ENCODE results near the gene BUD31. TPM values are rescaled to one million over a fixed set of nuclear protein-coding genes. Genes with fewer than 3 reads are reported as not detected.
A peak's percentile ranks its signal among the peaks of the same experiment; 100 is the strongest.
"Not testable (repeated sequence)": the region's sequence is repeated elsewhere in the genome, so short reads cannot be mapped to it uniquely, and the experiment has no call there.

The BUD31 gene
- total RNA-seq, 1 donor from 2014 or later = 108 TPM

DNA sequence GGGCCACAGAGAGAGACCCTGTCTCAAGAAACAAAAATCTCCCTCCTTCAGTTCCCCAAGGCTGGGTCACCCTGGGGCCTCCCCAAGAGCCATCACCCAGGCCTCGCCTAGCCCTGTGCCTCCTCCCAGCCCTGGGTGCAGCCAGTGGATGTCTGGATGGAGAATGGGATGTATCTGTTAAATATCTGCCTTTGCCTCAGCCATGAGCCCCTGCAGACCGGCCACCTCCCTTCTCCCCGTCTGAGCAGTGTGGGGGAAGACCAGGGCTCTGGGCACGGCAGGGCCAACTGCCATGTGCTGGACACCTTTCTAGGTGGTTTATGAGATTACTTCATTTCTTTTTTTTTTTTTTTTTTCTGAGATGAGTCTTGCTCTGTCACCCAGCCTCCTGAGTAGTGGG is 24.2 kb upstream of the BUD31 start:
- peaks cover 2% of the 10 kb centered on the region for H3K36me3 Mint-ChIP-seq (ENCODE audit: low read depth)
- no peaks in the 10 kb centered on the region for H3K27me3 Mint-ChIP-seq (ENCODE audit: low read depth)
- H3K4me3 Mint-ChIP-seq = no peak overlapping the region
- no peak for DNase-seq (ENCODE audit: low read depth, low spot score)
- peaks cover 14% of the 10 kb centered on the region for H3K4me1 Mint-ChIP-seq
- H3K27ac Mint-ChIP-seq (ENCODE audit: unreplicated experiment) = no peak overlapping the region
- TF ChIP-seq, protein P1, sequence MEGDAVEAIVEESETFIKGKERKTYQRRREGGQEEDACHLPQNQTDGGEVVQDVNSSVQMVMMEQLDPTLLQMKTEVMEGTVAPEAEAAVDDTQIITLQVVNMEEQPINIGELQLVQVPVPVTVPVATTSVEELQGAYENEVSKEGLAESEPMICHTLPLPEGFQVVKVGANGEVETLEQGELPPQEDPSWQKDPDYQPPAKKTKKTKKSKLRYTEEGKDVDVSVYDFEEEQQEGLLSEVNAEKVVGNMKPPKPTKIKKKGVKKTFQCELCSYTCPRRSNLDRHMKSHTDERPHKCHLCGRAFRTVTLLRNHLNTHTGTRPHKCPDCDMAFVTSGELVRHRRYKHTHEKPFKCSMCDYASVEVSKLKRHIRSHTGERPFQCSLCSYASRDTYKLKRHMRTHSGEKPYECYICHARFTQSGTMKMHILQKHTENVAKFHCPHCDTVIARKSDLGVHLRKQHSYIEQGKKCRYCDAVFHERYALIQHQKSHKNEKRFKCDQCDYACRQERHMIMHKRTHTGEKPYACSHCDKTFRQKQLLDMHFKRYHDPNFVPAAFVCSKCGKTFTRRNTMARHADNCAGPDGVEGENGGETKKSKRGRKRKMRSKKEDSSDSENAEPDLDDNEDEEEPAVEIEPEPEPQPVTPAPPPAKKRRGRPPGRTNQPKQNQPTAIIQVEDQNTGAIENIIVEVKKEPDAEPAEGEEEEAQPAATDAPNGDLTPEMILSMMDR (conservative IDR thresholded peaks at IDR 0.05) = no peak
- H3K9me3 Mint-ChIP-seq = no peaks in the 10 kb centered on the region

DNA sequence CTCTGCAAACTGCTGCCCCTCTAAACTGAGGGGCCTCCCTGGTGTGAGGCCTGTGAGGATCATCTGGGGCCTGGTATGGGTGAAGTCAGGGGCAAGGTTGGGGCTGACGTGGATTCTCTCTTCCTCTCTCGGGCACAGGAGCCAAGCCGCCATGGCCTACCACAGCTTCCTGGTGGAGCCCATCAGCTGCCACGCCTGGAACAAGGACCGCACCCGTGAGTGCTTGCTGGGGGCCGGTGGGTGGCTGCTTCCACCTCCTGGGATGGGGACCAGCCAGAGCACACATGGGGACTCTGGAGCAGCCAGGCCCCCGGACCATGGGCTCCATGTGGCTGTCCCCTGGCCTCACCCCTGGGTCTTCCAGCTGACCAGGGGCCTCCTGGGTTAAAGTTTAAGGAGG is 23.2 kb upstream of the BUD31 start:
- no peaks in the 10 kb centered on the region for H3K27me3 Mint-ChIP-seq (ENCODE audit: low read depth)
- TF ChIP-seq, protein P1 (conservative IDR thresholded peaks at IDR 0.05) = no peak
- H3K36me3 Mint-ChIP-seq (ENCODE audit: low read depth) = peaks cover 2% of the 10 kb centered on the region
- no peak for DNase-seq (ENCODE audit: low read depth, low spot score)
- H3K4me3 Mint-ChIP-seq = no peak overlapping the region
- no peaks in the 10 kb centered on the region for H3K9me3 Mint-ChIP-seq
- peaks cover 6% of the 10 kb centered on the region for H3K4me1 Mint-ChIP-seq
- H3K27ac Mint-ChIP-seq (ENCODE audit: unreplicated experiment) = no peak overlapping the region

DNA sequence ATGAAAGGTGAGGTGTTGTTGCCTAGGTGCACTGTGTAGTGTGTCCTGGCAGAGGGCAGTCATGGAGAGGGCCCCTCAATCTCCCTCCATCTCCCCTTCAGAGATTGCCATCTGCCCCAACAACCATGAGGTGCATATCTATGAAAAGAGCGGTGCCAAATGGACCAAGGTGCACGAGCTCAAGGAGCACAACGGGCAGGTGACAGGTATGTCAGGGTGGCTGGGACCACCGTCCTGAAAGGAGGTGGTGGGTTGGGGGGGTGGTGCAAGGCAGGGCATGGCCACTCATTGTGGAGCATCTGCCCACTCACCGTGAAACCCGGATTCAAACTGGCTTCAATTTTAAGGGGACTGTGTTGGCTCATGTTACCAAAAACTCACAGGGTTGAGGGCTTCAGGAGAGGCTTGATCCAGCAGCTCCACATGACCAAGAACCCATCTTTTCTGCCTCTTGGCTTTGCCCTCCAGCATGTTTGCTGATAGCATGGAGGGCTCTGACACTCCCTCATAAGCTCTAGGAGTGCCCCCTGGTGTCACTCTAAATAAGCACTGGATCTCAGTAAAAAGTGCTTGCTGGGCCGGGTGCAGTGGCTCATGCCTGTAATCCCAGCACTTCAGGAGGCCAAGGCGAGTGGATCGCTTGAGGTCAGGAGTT is 22.1 kb upstream of the BUD31 start:
- H3K9me3 Mint-ChIP-seq = no peaks in the 10 kb centered on the region
- H3K27ac Mint-ChIP-seq (ENCODE audit: unreplicated experiment) = no peak overlapping the region
- no peaks in the 10 kb centered on the region for H3K4me1 Mint-ChIP-seq
- no peaks in the 10 kb centered on the region for H3K27me3 Mint-ChIP-seq (ENCODE audit: low read depth)
- H3K4me3 Mint-ChIP-seq = peak overlapping the region; percentile 57
- H3K36me3 Mint-ChIP-seq (ENCODE audit: low read depth) = peaks cover 2% of the 10 kb centered on the region
- DNase-seq (ENCODE audit: low read depth, low spot score) = no peak
- TF ChIP-seq, protein P1 (conservative IDR thresholded peaks at IDR 0.05) = peak; percentile 41

DNA sequence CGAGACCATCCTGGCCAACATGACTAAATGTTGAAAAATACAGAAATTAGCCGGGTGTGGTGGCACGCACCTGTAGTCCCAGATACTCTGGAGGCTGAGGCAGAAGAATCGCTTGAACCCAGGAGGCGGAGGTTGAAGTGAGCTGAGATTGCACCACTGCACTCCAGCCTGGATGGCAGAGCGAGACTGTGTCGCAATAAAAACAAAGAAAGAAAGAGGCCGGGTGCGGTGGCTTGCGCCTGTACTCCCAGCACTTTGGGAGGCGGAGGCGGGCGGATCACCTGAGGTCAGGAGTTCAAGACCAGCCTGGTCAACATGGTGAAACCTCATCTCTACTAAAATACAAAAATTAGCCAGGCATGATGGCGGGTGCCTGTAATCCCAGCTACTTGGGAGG is 21.5 kb upstream of the BUD31 start:
- not testable (repeated sequence) for H3K27ac Mint-ChIP-seq (ENCODE audit: unreplicated experiment); DNase-seq (ENCODE audit: low read depth, low spot score); H3K9me3 Mint-ChIP-seq; H3K4me1 Mint-ChIP-seq; H3K36me3 Mint-ChIP-seq (ENCODE audit: low read depth); H3K27me3 Mint-ChIP-seq (ENCODE audit: low read depth)
- peak overlapping the region; percentile 57 for H3K4me3 Mint-ChIP-seq
- TF ChIP-seq, protein P1 (conservative IDR thresholded peaks at IDR 0.05) = peak; percentile 7

DNA sequence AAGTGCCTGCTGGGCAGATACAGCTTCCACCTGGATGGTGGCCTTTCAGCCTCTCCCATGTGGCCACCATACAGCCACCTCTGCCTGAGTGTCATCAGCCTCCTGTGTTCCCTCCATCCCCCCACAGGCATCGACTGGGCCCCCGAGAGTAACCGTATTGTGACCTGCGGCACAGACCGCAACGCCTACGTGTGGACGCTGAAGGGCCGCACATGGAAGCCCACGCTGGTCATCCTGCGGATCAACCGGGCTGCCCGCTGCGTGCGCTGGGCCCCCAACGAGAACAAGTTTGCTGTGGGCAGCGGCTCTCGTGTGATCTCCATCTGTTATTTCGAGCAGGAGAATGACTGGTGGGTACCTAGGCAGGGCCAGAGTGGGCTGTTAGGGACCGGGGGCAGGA is 20.9 kb upstream of the BUD31 start:
- Mint-ChIP-seq H3K27me3 (ENCODE audit: low read depth) (peaks cover 1% of the 10 kb centered on the region), H3K36me3 (ENCODE audit: low read depth) (peaks cover 2% of the 10 kb centered on the region), H3K27ac (ENCODE audit: unreplicated experiment) (peak overlapping the region; percentile 35), H3K4me3 (no peak overlapping the region), H3K4me1 (peaks cover 3% of the 10 kb centered on the region), H3K9me3 (no peaks in the 10 kb centered on the region)
- DNase-seq (ENCODE audit: low read depth, low spot score) = no peak
- TF ChIP-seq, protein P1 (conservative IDR thresholded peaks at IDR 0.05) = no peak
